Naive B cell (primary cell): ENCODE data around the gene VPS35L. TPM values are rescaled to one million over a fixed set of nuclear protein-coding genes. Genes with fewer than 3 reads are reported as not detected.

Source experiments
- ATAC-seq, 2 donors: fragments of 150-1000 bp; cut with Tn5 transposase; 2 replicates each; pipeline ENCODE4 v1.10.0; 2021; ENCODE audit warnings: low read depth in 2 of 2, mild to moderate bottlenecking in 2 of 2, moderate library complexity in 2 of 2
- DNase-seq: peaks from one replicate; pipeline ENCODE4 v3.0.0; 2022
- H3K27ac Mint-ChIP-seq, 6 donors: one replicate each; pipeline ENCODE4 v1.8.0; 2020 to 2022; ENCODE audit warnings: mild to moderate bottlenecking in 6 of 6, mixed read lengths in 6 of 6, moderate library complexity in 5 of 6, inconsistent platforms in 2 of 6
- H3K27me3 Mint-ChIP-seq, 3 donors: one replicate each; pipeline ENCODE4 v1.8.0; 2021 to 2022; ENCODE audit warnings: mixed read lengths in 3 of 3, mild to moderate bottlenecking in 1 of 3
- H3K36me3 Mint-ChIP-seq, 2 donors: one replicate each; pipeline ENCODE4 v1.8.0; 2020 to 2022; ENCODE audit warnings: mixed read lengths in 2 of 2, inconsistent platforms in 1 of 2, mild to moderate bottlenecking in 1 of 2
- H3K4me1 Mint-ChIP-seq, 3 donors: one replicate each; pipeline ENCODE4 v1.8.0; 2020 to 2022; ENCODE audit warnings: mixed read lengths in 3 of 3, inconsistent platforms in 1 of 3, mild to moderate bottlenecking in 1 of 3, moderate library complexity in 1 of 3
- H3K4me3 Mint-ChIP-seq, 8 donors: one replicate each; pipeline ENCODE4 v1.8.0; 2020 to 2022; ENCODE audit warnings: mild to moderate bottlenecking in 8 of 8, mixed read lengths in 8 of 8, moderate library complexity in 8 of 8, inconsistent platforms in 2 of 8
- H3K9me3 Mint-ChIP-seq, 7 donors: one replicate each; pipeline ENCODE4 v1.8.0; 2020 to 2022; ENCODE audit warnings: mixed read lengths in 7 of 7, mild to moderate bottlenecking in 5 of 7, inconsistent platforms in 2 of 7, moderate library complexity in 1 of 7
- polyA plus RNA-seq, 6 donors: library from polyadenylated mRNA; unstranded; fragments of 300-500 nt; fragmentation: Illumina TruSeq; gene quantifications; one replicate each; pipeline ENCODE4 v1.2.3, GENCODE V29; 2021; ENCODE audit warnings: low read depth in 6 of 6

Gene VPS35L
- polyA plus RNA-seq, 6 donors from 2014 or later = 31.1 to 38.6 (median 33.8) TPM

- Mint-ChIP-seq H3K36me3 (peaks cover 42 to 47% of the 10 kb centered on the region in 2 donors), H3K27me3 (no peaks in the 10 kb centered on the region), H3K4me1 (no peaks in the 10 kb centered on the region), H3K4me3 (no peak overlapping the region), H3K9me3 (peaks cover 0 to 12% (median 3%) of the 10 kb centered on the region in 7 donors), H3K27ac (no peak overlapping the region)
- no peak for ATAC-seq
- DNase-seq = no peak
These were observed 128.1 kb downstream of the VPS35L start for GRCh38 chr16:19683453-19684236.

- DNase-seq (no peak), ATAC-seq (no peak)
- H3K4me3 Mint-ChIP-seq = no peak overlapping the region
- no peak overlapping the region for H3K27ac Mint-ChIP-seq
- H3K9me3 Mint-ChIP-seq = peaks cover 0 to 12% (median 3%) of the 10 kb centered on the region in 7 donors
- peaks cover 42 to 44% of the 10 kb centered on the region in 2 donors for H3K36me3 Mint-ChIP-seq
- no peaks in the 10 kb centered on the region for H3K4me1 Mint-ChIP-seq
- no peaks in the 10 kb centered on the region for H3K27me3 Mint-ChIP-seq
These were observed 129.7 kb downstream of the VPS35L start for GRCh38 chr16:19685176-19685575.

GRCh38 chr16:19687279-19687678, 131.8 kb downstream of the VPS35L start:
- Mint-ChIP-seq H3K4me3 (no peak overlapping the region), H3K27ac (peak overlapping the region in 1 of 6 donors; percentile 65), H3K36me3 (peaks cover 40 to 43% of the 10 kb centered on the region in 2 donors), H3K4me1 (no peaks in the 10 kb centered on the region), H3K27me3 (no peaks in the 10 kb centered on the region), H3K9me3 (peaks cover 0 to 12% (median 3%) of the 10 kb centered on the region in 7 donors)
- no peak for ATAC-seq
- no peak for DNase-seq

GRCh38 chr16:19688396-19689024, 133.0 kb downstream of the VPS35L start:
- H3K27ac Mint-ChIP-seq = no peak overlapping the region
- H3K9me3 Mint-ChIP-seq = peaks cover 0 to 10% (median 3%) of the 10 kb centered on the region in 7 donors
- H3K36me3 Mint-ChIP-seq = peaks cover 31 to 32% of the 10 kb centered on the region in 2 donors
- H3K4me3 Mint-ChIP-seq = no peak overlapping the region
- no peaks in the 10 kb centered on the region for H3K4me1 Mint-ChIP-seq
- DNase-seq (no peak), ATAC-seq (no peak)
- H3K27me3 Mint-ChIP-seq = no peaks in the 10 kb centered on the region

GRCh38 chr16:19689342-19689741, 133.8 kb downstream of the VPS35L start:
- H3K36me3 Mint-ChIP-seq = peaks cover 25 to 29% of the 10 kb centered on the region in 2 donors
- no peaks in the 10 kb centered on the region for H3K27me3 Mint-ChIP-seq
- H3K4me1 Mint-ChIP-seq = no peaks in the 10 kb centered on the region
- DNase-seq (no peak), ATAC-seq (no peak)
- H3K9me3 Mint-ChIP-seq = peaks cover 0 to 10% (median 3%) of the 10 kb centered on the region in 7 donors
- H3K27ac Mint-ChIP-seq = no peak overlapping the region
- H3K4me3 Mint-ChIP-seq = no peak overlapping the region

GRCh38 chr16:19690196-19690595, 134.7 kb downstream of the VPS35L start:
- Mint-ChIP-seq H3K27me3 (no peaks in the 10 kb centered on the region), H3K4me3 (no peak overlapping the region), H3K4me1 (no peaks in the 10 kb centered on the region), H3K27ac (no peak overlapping the region), H3K36me3 (peaks cover 18 to 20% of the 10 kb centered on the region in 2 donors), H3K9me3 (peaks cover 0 to 7% (median 0%) of the 10 kb centered on the region in 7 donors)
- DNase-seq = no peak
- no peak for ATAC-seq

GRCh38 chr16:19691161-19691711, 135.7 kb downstream of the VPS35L start:
- Mint-ChIP-seq H3K36me3 (peaks cover 8 to 10% of the 10 kb centered on the region in 2 donors), H3K9me3 (no peaks in the 10 kb centered on the region), H3K27me3 (no peaks in the 10 kb centered on the region), H3K4me1 (no peaks in the 10 kb centered on the region), H3K4me3 (no peak overlapping the region), H3K27ac (peak overlapping the region in 3 of 6 donors; percentile 32 to 94 (median 53))
- DNase-seq (no peak), ATAC-seq (no peak)

- H3K27me3 Mint-ChIP-seq = no peaks in the 10 kb centered on the region
- peaks cover 9 to 10% of the 10 kb centered on the region in 2 donors for H3K36me3 Mint-ChIP-seq
- ATAC-seq (no peak), DNase-seq (no peak)
- no peaks in the 10 kb centered on the region for H3K9me3 Mint-ChIP-seq
- no peak overlapping the region for H3K27ac Mint-ChIP-seq
- peaks cover 0 to 4% (median 0%) of the 10 kb centered on the region in 3 donors for H3K4me1 Mint-ChIP-seq
- H3K4me3 Mint-ChIP-seq = no peak overlapping the region
These were observed 139.5 kb downstream of the VPS35L start for GRCh38 chr16:19694989-19695388.

GRCh38 chr16:19696328-19696727, 140.8 kb downstream of the VPS35L start:
- no peak for ATAC-seq
- Mint-ChIP-seq H3K27ac (peak overlapping the region in 2 of 6 donors; percentile 19 to 83), H3K27me3 (no peaks in the 10 kb centered on the region), H3K4me1 (peaks cover 0 to 4% (median 0%) of the 10 kb centered on the region in 3 donors), H3K9me3 (no peaks in the 10 kb centered on the region), H3K36me3 (peaks cover 10 to 15% of the 10 kb centered on the region in 2 donors), H3K4me3 (no peak overlapping the region)
- no peak for DNase-seq

GRCh38 chr16:19696961-19697360, 141.5 kb downstream of the VPS35L start:
- no peaks in the 10 kb centered on the region for H3K27me3 Mint-ChIP-seq
- H3K27ac Mint-ChIP-seq = peak overlapping the region in 1 of 6 donors; percentile 59
- H3K4me3 Mint-ChIP-seq = no peak overlapping the region
- peaks cover 10 to 12% of the 10 kb centered on the region in 2 donors for H3K36me3 Mint-ChIP-seq
- DNase-seq = no peak
- H3K4me1 Mint-ChIP-seq = peaks cover 0 to 4% (median 0%) of the 10 kb centered on the region in 3 donors
- ATAC-seq = no peak
- no peaks in the 10 kb centered on the region for H3K9me3 Mint-ChIP-seq

- no peaks in the 10 kb centered on the region for H3K9me3 Mint-ChIP-seq
- H3K36me3 Mint-ChIP-seq = peaks cover 10 to 12% of the 10 kb centered on the region in 2 donors
- H3K4me3 Mint-ChIP-seq = no peak overlapping the region
- H3K27ac Mint-ChIP-seq = peak overlapping the region in 2 of 6 donors; percentile 69 to 86
- no peak for ATAC-seq
- peaks cover 0 to 4% (median 0%) of the 10 kb centered on the region in 3 donors for H3K4me1 Mint-ChIP-seq
- no peaks in the 10 kb centered on the region for H3K27me3 Mint-ChIP-seq
- no peak for DNase-seq
These were observed 142.3 kb downstream of the VPS35L start for GRCh38 chr16:19697756-19698318.

- H3K27ac Mint-ChIP-seq = peak overlapping the region in 3 of 6 donors; percentile 41 to 86 (median 61)
- H3K9me3 Mint-ChIP-seq = no peaks in the 10 kb centered on the region
- DNase-seq = no peak
- H3K36me3 Mint-ChIP-seq = peaks cover 10 to 19% of the 10 kb centered on the region in 2 donors
- no peak overlapping the region for H3K4me3 Mint-ChIP-seq
- no peak for ATAC-seq
- no peaks in the 10 kb centered on the region for H3K27me3 Mint-ChIP-seq
- peaks cover 0 to 4% (median 0%) of the 10 kb centered on the region in 3 donors for H3K4me1 Mint-ChIP-seq
These were observed 143.3 kb downstream of the VPS35L start for GRCh38 chr16:19698480-19699465.
